Tibial nerve (tissue), 4 donors: ENCODE data around the gene MICALL2.

Experiments
- CTCF ChIP-seq, 5 experiments: fragments of 200-600 bp in 3 of 5; fragments of 450-650 bp in 2 of 5; sonication (generic) in 3 of 5; IDR thresholded peaks; one replicate each; pipeline ENCODE4 v1.5.1; 2016 to 2019; ENCODE audit warnings: antibody characterized with exemption in 5 of 5, mild to moderate bottlenecking in 3 of 5, moderate library complexity in 2 of 5
- EP300 ChIP-seq, 2 donors: sonication (generic); formaldehyde crosslinking; IDR thresholded peaks; one replicate each; pipeline ENCODE4 v1.6.1; 2017; ENCODE audit warnings: antibody characterized with exemption in 2 of 2, mild to moderate bottlenecking in 1 of 2
- POLR2A ChIP-seq, 2 donors: fragments of 450-650 bp; IDR thresholded peaks; one replicate each; pipeline ENCODE4 v1.6.1; 2017; ENCODE audit warnings: antibody characterized with exemption in 2 of 2, mild to moderate bottlenecking in 2 of 2, moderate library complexity in 2 of 2

DNA sequence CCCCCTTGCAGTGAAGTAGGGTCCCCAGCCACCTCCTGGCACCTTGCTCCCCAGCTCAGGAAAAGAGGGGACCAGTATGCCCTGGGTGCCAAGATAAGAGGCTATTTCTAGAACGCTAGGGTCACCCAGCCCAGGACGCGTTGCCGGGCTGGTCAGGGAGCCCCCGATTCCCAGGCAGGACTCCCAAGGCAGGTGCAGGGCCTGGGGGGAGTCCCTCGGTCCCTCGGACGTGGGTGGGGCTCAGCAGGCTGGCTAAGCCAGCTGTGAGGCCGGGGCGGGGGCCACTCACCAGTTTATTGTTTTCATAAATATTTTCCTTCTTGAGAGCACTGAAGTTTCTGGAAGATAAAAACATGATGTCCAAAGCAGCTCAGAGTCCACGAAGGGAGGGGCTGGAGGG lies 9.3 kb downstream of the MICALL2 start:
- TF ChIP-seq CTCF (IDR thresholded peaks at IDR 0.05) = no peak
- no peak for TF ChIP-seq POLR2A (IDR thresholded peaks at IDR 0.05)
- TF ChIP-seq EP300 (IDR thresholded peaks at IDR 0.05) = no peak
